GM12892 (cell line): ENCODE data around the gene PP2D1. TPM values are rescaled to one million over a fixed set of nuclear protein-coding genes. Genes with fewer than 3 reads are reported as not detected.
A peak's percentile ranks its signal among the peaks of the same experiment; 100 is the strongest.

Experiments used
- DNase-seq: peaks from one replicate; pipeline ENCODE4 v3.0.0; 2011; ENCODE audit not compliant: insufficient read length
- FAIRE-seq: peaks from 2 replicates; lab custom pipeline; 2011; peaks lifted over from hg19 to GRCh38; lab: Jason Lieb, UNC
- POLR2A ChIP-seq: IDR thresholded peaks from 2 replicates; pipeline ENCODE4 v1.6.1; 2011; ENCODE audit warnings: low read depth, low read length, control low read depth
- POLR2AphosphoS5 ChIP-seq: IDR thresholded peaks from 2 replicates; pipeline ENCODE4 v1.6.1; 2011; ENCODE audit warnings: low read depth, low read length, control low read depth
- TAF1 ChIP-seq: IDR thresholded peaks from 2 replicates; pipeline ENCODE4 v1.6.1; 2011; ENCODE audit warnings: low read depth, mild to moderate bottlenecking, control low read depth, low read length, borderline replicate concordance
- polyA plus RNA-seq: library from polyadenylated mRNA; unstranded; fragments of >200 nt; gene quantifications from one replicate; pipeline ENCODE4 v1.2.1, GENCODE V29; 2012; ENCODE audit warnings: missing spikeins, inconsistent platforms; ENCODE audit not compliant: missing spikeins

Gene PP2D1
- 0.64 TPM for polyA plus RNA-seq

- FAIRE-seq (no peak), DNase-seq (no peak)
Observed at GRCh38 chr3:20012164-20012563, at the start of gene PP2D1. PP2D1 (minus strand) TSS chr3:20012264; CDS start chr3:20012072, 192 bp downstream.

GRCh38 chr3:20060974-20061685 lies 49.1 kb upstream of the PP2D1 start:
- peak; percentile 36 for FAIRE-seq
- no peak for DNase-seq
- TF ChIP-seq POLR2A (no peak), POLR2AphosphoS5 (no peak)

More at GRCh38 chr3:20012164-20012563, at the start of gene PP2D1:
- no peak for TF ChIP-seq POLR2A
- TF ChIP-seq TAF1 = no peak
- no peak for TF ChIP-seq POLR2AphosphoS5

- no peak for TF ChIP-seq POLR2AphosphoS5
- no peak for TF ChIP-seq POLR2A
- TF ChIP-seq TAF1 = no peak
- no peak for DNase-seq
- no peak for FAIRE-seq
Observed at GRCh38 chr3:20059929-20060328, 47.9 kb upstream of the PP2D1 start.

GRCh38 chr3:20057612-20058180 lies 45.6 kb upstream of the PP2D1 start:
- no peak for TF ChIP-seq TAF1
- TF ChIP-seq POLR2A = no peak
- TF ChIP-seq POLR2AphosphoS5 = no peak
- no peak for DNase-seq
- no peak for FAIRE-seq

- FAIRE-seq (no peak), DNase-seq (no peak)
- TF ChIP-seq POLR2A = no peak
- no peak for TF ChIP-seq POLR2AphosphoS5
- TF ChIP-seq TAF1 = no peak
Observed at GRCh38 chr3:20056725-20057611, 44.9 kb upstream of the PP2D1 start.

- no peak for FAIRE-seq
Observed at GRCh38 chr3:20055842-20056241, 43.8 kb upstream of the PP2D1 start.

GRCh38 chr3:20055020-20055775 lies 43.1 kb upstream of the PP2D1 start:
- no peak for DNase-seq
- peak; percentile 44 for FAIRE-seq
- no peak for TF ChIP-seq TAF1
- TF ChIP-seq POLR2A = no peak
- no peak for TF ChIP-seq POLR2AphosphoS5

More at GRCh38 chr3:20055842-20056241, 43.8 kb upstream of the PP2D1 start:
- DNase-seq = no peak
- TF ChIP-seq POLR2A (no peak), TAF1 (no peak), POLR2AphosphoS5 (no peak)

- DNase-seq = no peak
- no peak for TF ChIP-seq POLR2A
- FAIRE-seq = no peak
Observed at GRCh38 chr3:20054549-20054987, 42.5 kb upstream of the PP2D1 start.

GRCh38 chr3:20052851-20053250 lies 40.8 kb upstream of the PP2D1 start:
- DNase-seq (no peak), FAIRE-seq (no peak)
- TF ChIP-seq POLR2AphosphoS5 (no peak), POLR2A (no peak), TAF1 (no peak)

GRCh38 chr3:20051123-20051806 lies 39.2 kb upstream of the PP2D1 start:
- no peak for FAIRE-seq
- DNase-seq = no peak
- no peak for TF ChIP-seq POLR2A
- TF ChIP-seq POLR2AphosphoS5 = no peak
- TF ChIP-seq TAF1 = no peak

GRCh38 chr3:20047976-20048883 lies 36.2 kb upstream of the PP2D1 start:
- DNase-seq (no peak), FAIRE-seq (peak; percentile 56)
- TF ChIP-seq POLR2AphosphoS5 = no peak
- TF ChIP-seq POLR2A = no peak
- no peak for TF ChIP-seq TAF1
